NCI-H2196 treated with DMSO at 0.1 percent for 48 hours (cell line): ENCODE measurements around the gene RNGTT.
"Not testable (repeated sequence)": the region's sequence is repeated elsewhere in the genome, so short reads cannot be mapped to it uniquely, and the experiment has no call there.

Source experiments
- DNase-seq: peaks from one replicate; lab custom pipeline; 2025; ENCODE audit not compliant: unreplicated experiment; lab: John Stamatoyannopoulos, UW

The RNGTT gene

DNA sequence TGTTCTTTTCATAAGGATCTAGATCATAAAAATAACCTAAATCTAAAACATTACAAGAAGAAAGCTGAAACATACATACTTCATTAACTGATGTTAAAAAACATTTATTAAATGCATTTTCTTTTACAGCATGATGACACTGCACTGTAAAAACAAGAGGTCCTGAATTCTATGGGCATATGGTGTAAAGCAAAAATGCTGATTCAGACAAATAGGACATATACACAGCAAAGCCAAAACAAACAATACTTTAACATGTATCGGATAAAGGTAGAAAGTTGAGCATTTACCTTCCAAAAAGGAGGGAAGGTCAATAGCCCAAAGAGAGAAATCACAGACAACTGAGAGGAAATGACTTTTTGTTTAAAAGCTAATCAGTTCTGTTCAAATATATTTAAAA is 221.5 kb downstream of the RNGTT start:
- no peak for DNase-seq

- DNase-seq, result no peak
These were observed 222.3 kb downstream of the RNGTT start for GRCh38 chr6:88741071-88741470.

DNA sequence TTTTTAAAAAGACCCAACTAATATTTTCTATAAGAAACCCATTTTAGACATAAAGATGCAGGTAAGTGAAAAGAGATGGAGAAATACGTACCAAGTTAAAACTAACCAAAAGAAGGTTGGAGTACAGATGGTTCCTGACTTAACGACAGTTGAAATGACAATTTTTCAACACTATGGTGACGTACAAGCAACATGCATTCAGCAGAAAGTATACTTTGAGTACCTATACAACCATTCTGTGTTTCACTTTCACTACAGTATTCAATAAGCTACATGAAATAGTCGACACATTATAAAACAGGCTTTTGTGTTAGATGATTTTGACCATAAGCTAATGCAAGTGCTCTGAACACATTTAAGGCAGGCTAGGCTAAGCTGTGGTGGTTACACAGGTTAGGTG is 228.9 kb downstream of the RNGTT start:
- no peak for DNase-seq

GRCh38 chr6:88730611-88731011 is 232.8 kb downstream of the RNGTT start:
- DNase-seq, result no peak

GRCh38 chr6:88728756-88729155 is 234.7 kb downstream of the RNGTT start:
- no peak for DNase-seq

- not testable (repeated sequence) for DNase-seq
These were observed 237.0 kb downstream of the RNGTT start for GRCh38 chr6:88726409-88726808.

DNA sequence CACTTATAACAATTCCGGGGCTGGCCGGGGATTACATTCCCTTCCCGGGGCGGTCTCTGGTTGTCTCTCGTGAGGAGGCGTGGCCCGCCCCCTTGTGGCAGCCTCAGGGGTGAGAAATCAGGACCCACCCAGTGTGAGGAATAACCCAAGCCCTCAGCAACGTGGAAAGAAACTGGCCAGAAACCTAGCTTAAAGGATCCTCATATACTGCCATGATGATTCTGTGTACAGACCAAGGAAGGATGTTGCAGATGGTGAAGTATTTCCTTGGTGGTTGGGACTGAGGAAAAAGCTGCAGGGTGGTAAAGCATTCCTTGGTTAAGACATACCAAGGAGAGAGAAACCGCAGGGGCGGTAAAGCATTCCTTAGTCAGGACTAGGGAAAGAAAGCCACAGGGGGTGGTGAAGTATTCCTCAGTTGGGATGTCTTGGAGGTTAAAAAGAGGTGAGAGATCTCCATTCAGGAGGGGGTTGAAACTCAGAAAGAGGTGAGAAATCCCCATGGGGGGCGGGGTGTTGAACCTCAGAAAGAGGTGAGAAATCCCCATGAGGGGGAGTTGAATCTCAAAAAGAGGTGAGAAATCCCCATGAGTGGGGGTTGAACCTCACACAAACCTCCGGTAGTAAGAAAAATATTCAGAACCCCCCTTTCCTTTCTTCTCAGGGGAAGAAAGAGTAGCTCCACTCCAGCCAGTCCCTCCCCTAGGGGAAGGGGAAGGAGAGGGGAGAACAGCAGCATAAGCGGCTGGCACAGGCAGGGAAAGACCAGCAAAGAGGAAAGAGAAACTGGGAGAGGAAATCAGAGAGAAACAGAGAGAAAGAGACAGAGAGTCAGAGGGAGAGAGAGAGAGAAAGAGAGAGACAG is 238.1 kb downstream of the RNGTT start:
- DNase-seq, result no peak

DNA sequence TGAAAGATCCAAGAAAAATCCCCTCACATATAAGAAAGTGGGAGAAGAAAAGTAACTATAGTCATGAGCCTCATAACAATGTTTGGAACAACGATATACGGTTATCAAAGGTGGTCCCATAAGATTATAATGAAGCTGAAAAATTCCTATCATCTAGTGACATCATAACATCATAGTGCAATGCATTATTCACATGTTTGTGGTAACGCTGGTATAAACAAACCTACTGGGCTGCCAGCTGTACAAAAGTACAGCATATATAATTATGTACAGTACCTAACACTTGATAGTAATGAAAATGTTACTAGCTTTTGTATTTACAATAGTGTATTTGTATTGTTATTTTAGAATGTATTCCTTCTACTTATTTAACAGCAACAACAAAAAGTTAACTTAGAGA is 240.7 kb downstream of the RNGTT start:
- no peak for DNase-seq

DNA sequence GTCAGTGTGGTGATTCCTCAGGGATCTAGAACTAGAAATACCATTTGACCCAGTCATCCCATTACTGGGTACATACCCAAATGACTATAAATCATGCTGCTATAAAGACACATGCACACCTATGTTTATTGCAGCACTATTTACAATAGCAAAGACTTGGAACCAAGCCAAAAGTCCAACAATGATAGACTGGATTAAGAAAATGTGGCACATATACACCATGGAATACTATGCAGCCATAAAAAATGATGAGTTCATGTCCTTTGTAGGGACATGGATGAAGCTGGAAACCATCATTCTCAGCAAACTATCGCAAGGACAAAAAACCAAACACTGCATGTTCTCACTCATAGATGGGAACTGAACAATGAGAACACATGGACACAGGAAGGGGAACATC is 247.0 kb downstream of the RNGTT start:
- not testable (repeated sequence) for DNase-seq

DNA sequence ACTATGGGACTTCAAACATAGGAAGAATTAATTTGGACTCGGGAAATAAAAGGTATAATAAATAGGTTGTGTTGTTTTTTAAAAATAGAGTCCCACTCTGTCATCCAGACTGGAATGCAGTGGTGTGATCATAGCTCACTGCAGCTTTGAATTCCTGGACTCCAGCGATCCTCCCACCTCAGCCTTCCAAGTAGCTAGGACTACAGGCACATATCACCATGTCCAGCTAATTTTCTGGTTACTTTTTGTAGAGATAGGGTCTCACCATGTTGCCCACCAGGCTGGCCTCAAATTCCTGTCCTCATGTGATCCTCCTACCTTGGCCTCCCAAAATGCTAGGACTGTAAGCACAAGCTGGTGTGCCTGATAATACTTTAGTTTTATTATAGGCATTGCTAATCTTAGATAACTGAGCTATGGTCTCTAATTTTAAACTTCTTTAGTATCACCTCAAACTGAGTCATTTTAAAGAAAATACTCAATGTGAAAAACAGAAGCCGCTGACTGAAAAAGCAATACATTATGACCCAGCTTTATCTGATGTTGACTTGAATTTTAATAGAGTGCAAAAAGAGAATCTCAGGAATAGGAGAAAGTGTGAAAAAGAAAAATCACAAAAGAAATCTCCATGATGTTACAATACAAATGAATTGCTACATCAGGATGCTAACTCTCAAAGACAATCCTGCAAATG is 251.0 kb downstream of the RNGTT start:
- DNase-seq, result no peak

DNA sequence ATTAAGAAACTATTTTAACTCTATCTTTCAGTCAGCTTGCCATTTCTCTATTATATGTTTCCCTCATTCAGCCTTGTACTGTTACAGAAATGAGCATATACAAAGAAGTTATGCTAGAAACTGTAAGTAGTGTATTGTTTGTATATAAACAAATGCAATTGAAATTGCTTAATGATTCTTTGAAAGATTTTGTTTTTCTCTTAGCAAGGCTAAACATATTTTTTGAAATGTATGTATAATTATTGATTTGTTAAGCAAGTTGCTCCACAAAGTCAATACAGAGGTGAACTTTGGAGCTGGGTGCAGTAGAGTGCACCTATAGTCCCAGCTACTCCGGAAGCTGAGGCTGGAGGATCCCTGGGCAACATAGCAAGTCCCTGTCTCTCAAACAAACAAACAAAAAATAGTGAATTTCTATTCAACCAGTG is 253.6 kb downstream of the RNGTT start:
- DNase-seq, result no peak

DNA sequence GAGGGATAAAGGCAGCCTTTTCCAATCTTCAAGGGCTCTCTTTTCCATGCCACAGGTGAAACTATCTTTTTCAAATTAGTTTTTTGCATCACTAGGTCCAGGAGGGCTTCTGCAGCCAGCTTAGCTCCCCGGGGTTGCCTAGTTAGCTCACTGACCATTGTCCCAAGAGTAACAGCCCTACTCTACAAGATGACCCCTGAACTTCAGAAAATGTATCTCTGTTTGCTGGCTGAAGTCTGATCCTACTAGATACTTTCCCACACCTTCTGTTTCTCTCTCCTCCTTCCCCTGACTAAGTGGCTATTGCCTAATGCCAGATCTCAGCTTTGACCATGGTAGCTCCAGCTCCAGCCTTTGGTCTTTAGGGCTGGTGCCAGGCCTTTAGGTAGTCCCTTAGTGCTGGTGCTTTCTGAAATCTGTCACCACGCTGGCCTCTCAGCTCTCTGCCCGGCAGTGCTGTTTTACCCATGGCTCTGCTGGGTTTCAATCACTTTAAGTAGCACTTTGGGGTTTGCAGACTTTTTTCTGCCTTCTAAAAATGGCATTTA is 255.1 kb downstream of the RNGTT start:
- no peak for DNase-seq

DNA sequence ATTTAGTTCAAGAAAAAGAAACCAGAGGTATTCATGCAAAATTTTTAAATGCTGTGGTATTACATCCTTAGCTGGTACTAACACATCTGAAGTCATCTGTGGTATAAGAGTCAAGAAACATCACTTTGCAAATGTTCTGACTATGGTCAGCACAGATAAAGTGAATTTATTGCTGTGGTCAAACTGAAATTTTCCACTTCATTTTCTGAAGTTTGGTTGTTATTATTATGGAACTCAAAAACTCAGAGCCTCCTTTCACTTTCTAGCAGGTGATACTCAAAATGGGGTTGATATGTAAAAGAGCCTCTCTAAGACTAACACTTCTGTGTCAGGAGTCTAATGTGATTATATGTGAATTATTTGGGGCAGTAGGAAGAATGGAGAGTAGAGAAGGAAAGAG is 257.8 kb downstream of the RNGTT start:
- no peak for DNase-seq

DNA sequence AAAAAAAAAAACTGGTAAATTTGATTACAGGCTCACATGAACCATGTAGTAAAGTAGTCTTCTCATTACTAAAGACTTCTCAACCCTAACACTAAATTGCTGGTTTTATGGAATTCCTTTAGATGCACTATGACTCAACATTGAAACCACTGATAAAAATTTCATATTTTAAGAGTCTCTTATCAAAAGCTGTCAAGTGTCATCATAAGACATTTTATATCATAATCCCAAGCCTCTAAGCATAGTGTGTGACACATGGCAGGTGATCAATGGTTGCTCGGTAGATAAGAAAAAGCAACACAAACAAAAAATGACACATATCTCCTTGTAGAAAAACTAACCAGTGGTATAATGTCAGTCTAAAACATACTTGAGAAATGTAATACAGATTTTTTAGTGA is 258.4 kb downstream of the RNGTT start:
- DNase-seq, result no peak

DNA sequence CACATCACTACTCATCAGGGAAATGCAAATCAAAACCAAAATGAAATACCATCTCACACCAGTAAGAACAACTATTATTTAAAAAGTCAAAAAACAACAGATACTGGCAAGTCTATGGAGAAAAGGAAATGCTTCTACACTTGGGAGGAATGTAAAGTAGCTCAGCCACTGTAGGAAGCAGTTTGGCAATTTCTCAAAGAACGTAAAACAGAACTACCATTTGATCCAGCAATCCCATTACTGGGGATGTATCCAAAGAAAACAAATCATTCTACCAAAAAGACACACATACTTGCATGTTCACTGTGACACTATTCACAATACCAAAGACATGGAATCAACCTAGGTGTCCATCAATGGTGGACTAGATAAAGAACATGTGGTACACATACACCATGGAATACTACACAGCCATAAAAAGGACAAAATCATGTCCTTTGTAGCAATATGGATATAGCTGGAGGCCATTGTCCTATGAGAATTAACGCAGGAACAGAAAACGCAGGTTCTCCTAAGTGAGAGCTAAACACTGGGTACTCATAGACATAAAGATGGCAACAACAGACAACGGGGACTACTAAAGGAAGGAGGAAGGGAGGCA is 260.4 kb downstream of the RNGTT start:
- no peak for DNase-seq

DNA sequence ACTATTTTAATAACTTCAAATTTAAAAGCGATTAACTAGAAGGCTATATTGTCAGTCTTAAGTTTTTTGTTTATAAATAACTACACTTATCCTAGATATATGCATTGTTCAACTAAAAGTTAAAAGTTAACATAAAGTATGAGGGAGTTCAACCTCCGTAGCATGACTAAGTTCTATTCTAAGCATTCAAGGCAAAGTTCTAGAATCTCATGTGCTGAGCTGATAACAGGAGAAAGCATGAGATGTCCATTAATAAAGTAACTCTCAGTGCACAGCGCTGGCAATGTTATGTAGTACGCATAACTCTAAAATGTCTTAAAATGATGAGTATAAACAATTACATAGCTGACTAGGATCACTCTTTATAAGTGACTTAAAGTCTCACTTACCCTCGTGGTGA is 264.8 kb downstream of the RNGTT start:
- no peak for DNase-seq

- no peak for DNase-seq
These were observed 267.5 kb downstream of the RNGTT start for GRCh38 chr6:88695937-88696336.

DNA sequence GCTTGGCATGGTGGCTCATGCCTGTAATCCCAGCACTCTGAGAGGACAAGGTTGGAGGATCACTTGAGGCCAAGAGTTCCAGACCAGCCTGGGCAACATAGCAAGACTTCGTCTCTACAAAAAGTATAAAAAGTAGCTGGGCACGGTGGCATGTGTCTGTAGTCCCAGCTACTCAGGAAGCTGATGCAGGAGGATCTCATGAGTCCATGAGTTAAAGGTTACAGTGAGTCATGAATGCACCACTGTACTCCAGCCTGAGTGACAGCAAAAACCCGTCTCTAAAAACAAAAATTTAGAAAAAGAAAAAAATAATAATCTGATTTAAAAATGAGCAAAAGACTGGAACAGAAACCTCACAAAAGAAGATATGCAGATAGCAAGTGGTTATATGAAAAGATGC is 279.7 kb downstream of the RNGTT start:
- DNase-seq, result no peak

- no peak for DNase-seq
These were observed 282.8 kb downstream of the RNGTT start for GRCh38 chr6:88680654-88681053.

- no peak for DNase-seq
These were observed 283.6 kb downstream of the RNGTT start for GRCh38 chr6:88679841-88680240.

GRCh38 chr6:88677356-88677755 is 286.1 kb downstream of the RNGTT start:
- no peak for DNase-seq

- no peak for DNase-seq
These were observed 291.8 kb downstream of the RNGTT start for GRCh38 chr6:88671624-88672023.
